Prostate gland (tissue), 2 donors: ENCODE data around the gene TRAF2. TPM values are rescaled to one million over a fixed set of nuclear protein-coding genes. Genes with fewer than 3 reads are reported as not detected.

ENCODE experiments used
- DNase-seq: peaks from one replicate; pipeline ENCODE4 v3.0.0-alpha.2; 2019; ENCODE audit warnings: low spot score
- H3K27ac ChIP-seq, 2 donors: fragments of 200-600 bp; sonication (generic); 2 replicates each; pipeline ENCODE4 v1.5.1; 2017 to 2019
- H3K27me3 ChIP-seq: fragments of 200-600 bp; sonication (generic); replicated peaks from 2 replicates; pipeline ENCODE4 v1.5.1; 2019; ENCODE audit not compliant: insufficient read depth
- H3K36me3 ChIP-seq, 2 donors: fragments of 200-600 bp; sonication (generic); 1 replicate in 1 of 2; 2 replicates in 1 of 2; pipeline versions ENCODE4 v1.5.1 to v1.8.1; 2017 to 2019
- H3K4me1 ChIP-seq: fragments of 200-600 bp; sonication (generic); replicated peaks from 2 replicates; pipeline ENCODE4 v1.5.1; 2019
- H3K4me3 ChIP-seq, 2 donors: fragments of 200-600 bp; sonication (generic); 2 replicates each; pipeline ENCODE4 v1.5.1; 2017 to 2019
- H3K9me3 ChIP-seq: fragments of 200-600 bp; sonication (generic); 2 replicates; pipeline ENCODE4 v1.5.1; 2017
- CTCF ChIP-seq, 4 experiments: fragments of 200-600 bp in 2 of 4; fragments of 450-650 bp in 2 of 4; sonication (generic) in 2 of 4; IDR thresholded peaks; 1 replicate in 3 of 4; 2 replicates in 1 of 4; pipeline ENCODE4 v1.5.1; 2016 to 2019; ENCODE audit warnings: antibody characterized with exemption in 4 of 4, mild to moderate bottlenecking in 2 of 4, moderate library complexity in 2 of 4
- POLR2A ChIP-seq: fragments of 450-650 bp; IDR thresholded peaks from one replicate; pipeline ENCODE4 v1.6.1; 2016; ENCODE audit warnings: antibody characterized with exemption, mild to moderate bottlenecking
- POLR2AphosphoS5 ChIP-seq: sonication (generic); formaldehyde crosslinking; IDR thresholded peaks from one replicate; pipeline ENCODE4 v1.6.1; 2017; ENCODE audit warnings: antibody characterized with exemption
- WGBS: methylation state at CpG from one replicate; pipeline ENCODE4 v1.1.5; 2018; 5-methylcytosine and 5-hydroxymethylcytosine counted together
- intact Hi-C: fragments of 100-400 bp; cut with DNase I; formaldehyde crosslinking; loops from one replicate; pipeline ENCODE4 v1.14.2; 2022
- microRNA-seq: library from miRNA; unstranded; fragments of <30 nt; microRNA quantifications from one replicate; pipeline ENCODE4, GENCODE V29; 2016
- small RNA-seq, 2 donors: library from RNA; depleted of rRNA; stranded (forward); fragments of <200 nt; gene quantifications; one replicate each; pipeline ENCODE3, GENCODE V24; 2016
- total RNA-seq, 2 donors: library from RNA; depleted of rRNA; stranded (reverse); fragments of >200 nt; gene quantifications; one replicate each; pipeline ENCODE4 v1.1.0, GENCODE V29; 2016

TRAF2 gene
- total RNA-seq, 2 donors from 2014 or later, result 23.6 to 24.2 TPM

- Histone ChIP-seq H3K9me3 (no peaks in the 10 kb centered on the region), H3K36me3 (no peaks in the 10 kb centered on the region), H3K27me3 (no peaks in the 10 kb centered on the region), H3K4me1 (no peaks in the 10 kb centered on the region), H3K4me3 (no peak overlapping the region), H3K27ac (no peak overlapping the region)
- no peak for DNase-seq
- intact Hi-C loops, result no loop called here
- 91% methylated on average over 28 of the region's 29 CpGs for WGBS
- TF ChIP-seq POLR2A, result no peak
- TF ChIP-seq CTCF (IDR thresholded peaks at IDR 0.05), result no peak
- TF ChIP-seq POLR2AphosphoS5, result no peak
Observed at GRCh38 chr9:136973618-136974617, 87.6 kb downstream of the TRAF2 start.

GRCh38 chr9:136974817-136975535 is 88.7 kb downstream of the TRAF2 start:
- intact Hi-C loops, result no loop called here
- Histone ChIP-seq H3K36me3 (no peaks in the 10 kb centered on the region), H3K4me1 (no peaks in the 10 kb centered on the region), H3K27ac (no peak overlapping the region), H3K27me3 (no peaks in the 10 kb centered on the region), H3K4me3 (no peak overlapping the region), H3K9me3 (no peaks in the 10 kb centered on the region)
- no peak for DNase-seq
- 83% methylated on average over 14 of the region's 15 CpGs for WGBS
- TF ChIP-seq POLR2AphosphoS5, result no peak
- no peak for TF ChIP-seq CTCF (IDR thresholded peaks at IDR 0.05)
- no peak for TF ChIP-seq POLR2A

- no peak overlapping the region for H3K4me3 ChIP-seq
- no peak for TF ChIP-seq POLR2AphosphoS5
- TF ChIP-seq POLR2A, result no peak
- TF ChIP-seq CTCF (IDR thresholded peaks at IDR 0.05), result no peak
- H3K36me3 ChIP-seq, result no peaks in the 10 kb centered on the region
- H3K9me3 ChIP-seq, result no peaks in the 10 kb centered on the region
- DNase-seq, result no peak
- H3K27ac ChIP-seq, result no peak overlapping the region
- no peaks in the 10 kb centered on the region for H3K4me1 ChIP-seq
- intact Hi-C loops, result no loop called here
- no peaks in the 10 kb centered on the region for H3K27me3 ChIP-seq
- 54% methylated on average over 13 of the region's 14 CpGs for WGBS
Observed at GRCh38 chr9:136975644-136976043, 89.3 kb downstream of the TRAF2 start.

Small RNAs within 50 kb of the gene (microRNA-seq; reads per million reads assigned to microRNA genes)
- gene MIR4479, result 0.34 reads per million

Small RNAs within 50 kb of the gene (small RNA-seq; reads per million reads assigned to genes)
- 0 to 0.10 reads per million in 2 donors for gene MIR4479

Other genes with a start within 250 kb of the TRAF2 start
- 100 to 1,000 TPM in 1 of 2 donors, 10 to 100 TPM in 1; 49.3 to 118 TPM for gene EGFL7, start 223.6 kb upstream of the TRAF2 start, total RNA-seq
- gene AGPAT2, start 199.1 kb upstream of the TRAF2 start, total RNA-seq, result 10 to 100 TPM; 44.9 to 50.0 TPM
- 10 to 100 TPM; 18.9 to 27.8 TPM for gene DIPK1B, start 173.9 kb upstream of the TRAF2 start, total RNA-seq
- 10 to 100 TPM in 1 of 2 donors, 1 to 10 TPM in 1; 3.9 to 14.8 TPM for gene LCN10, start 143.6 kb upstream of the TRAF2 start, total RNA-seq
- 10 to 100 TPM in 1 of 2 donors, 1 to 10 TPM in 1; 7.8 to 16.2 TPM for gene LCN6, start 138.0 kb upstream of the TRAF2 start, total RNA-seq
- gene LCN8, start 128.3 kb upstream of the TRAF2 start, total RNA-seq, result not detected
- under 1 TPM in 1 of 2 donors, not detected in 1; 0.40 TPM for gene LCN15, start 122.0 kb upstream of the TRAF2 start, total RNA-seq
- 100 to 1,000 TPM; 181 to 335 TPM for gene TMEM141, start 95.2 kb upstream of the TRAF2 start, total RNA-seq
- gene CCDC183, start 90.2 kb upstream of the TRAF2 start, total RNA-seq, result 10 to 100 TPM in 1 of 2 donors, 1 to 10 TPM in 1; 9.5 to 45.0 TPM
- 100 to 1,000 TPM in 1 of 2 donors, 10 to 100 TPM in 1; 76.6 to 124 TPM for gene RABL6, start 78.6 kb upstream of the TRAF2 start, total RNA-seq
- 10 to 100 TPM in 1 of 2 donors, 1 to 10 TPM in 1; 3.6 to 10.1 TPM for gene AJM1, start 44.0 kb upstream of the TRAF2 start, total RNA-seq
- 100 to 1,000 TPM; 139 to 212 TPM for gene PHPT1, start 37.1 kb upstream of the TRAF2 start, total RNA-seq
- 10 to 100 TPM in 1 of 2 donors, 1 to 10 TPM in 1; 5.2 to 17.7 TPM for gene MAMDC4, start 34.2 kb upstream of the TRAF2 start, total RNA-seq
- gene EDF1, start 20.2 kb upstream of the TRAF2 start, total RNA-seq, result 100 to 1,000 TPM; 399 to 528 TPM
- gene FBXW5, start 58.2 kb downstream of the TRAF2 start, total RNA-seq, result 100 to 1,000 TPM; 199 to 304 TPM
- gene C8G, start 58.7 kb downstream of the TRAF2 start, total RNA-seq, result not detected
- 10 to 100 TPM in 1 of 2 donors, 1 to 10 TPM in 1; 4.1 to 13.7 TPM for gene LCN12, start 65.8 kb downstream of the TRAF2 start, total RNA-seq
- gene PTGDS, start 91.0 kb downstream of the TRAF2 start, total RNA-seq, result 1,000 to 10,000 TPM in 1 of 2 donors, 10 to 100 TPM in 1; 59.4 to 5,242 TPM
- 10 to 100 TPM in 1 of 2 donors, under 1 TPM in 1; 0.41 to 22.5 TPM for gene LCNL1, start 96.5 kb downstream of the TRAF2 start, total RNA-seq
- 10 to 100 TPM; 61.6 to 71.8 TPM for gene PAXX, start 105.9 kb downstream of the TRAF2 start, total RNA-seq
- 1 to 10 TPM; 4.2 to 6.7 TPM for gene CLIC3, start 110.1 kb downstream of the TRAF2 start, total RNA-seq
- gene ABCA2, start 141.7 kb downstream of the TRAF2 start, total RNA-seq, result 10 to 100 TPM; 27.4 to 79.1 TPM
- gene FUT7, start 145.6 kb downstream of the TRAF2 start, total RNA-seq, result under 1 TPM in 1 of 2 donors, not detected in 1; 0.57 TPM
- 100 to 1,000 TPM; 384 to 427 TPM for gene NPDC1, start 159.7 kb downstream of the TRAF2 start, total RNA-seq
- gene ENTPD2, start 167.5 kb downstream of the TRAF2 start, total RNA-seq, result 10 to 100 TPM in 1 of 2 donors, 1 to 10 TPM in 1; 9.8 to 10.9 TPM
- 10 to 100 TPM in 1 of 2 donors, 1 to 10 TPM in 1; 7.2 to 17.2 TPM for gene SAPCD2, start 184.0 kb downstream of the TRAF2 start, total RNA-seq
- gene UAP1L1, start 191.0 kb downstream of the TRAF2 start, total RNA-seq, result 10 to 100 TPM in 1 of 2 donors, 1 to 10 TPM in 1; 8.2 to 19.9 TPM
- 100 to 1,000 TPM in 1 of 2 donors, 10 to 100 TPM in 1; 67.4 to 107 TPM for gene MAN1B1, start 200.5 kb downstream of the TRAF2 start, total RNA-seq
- gene DPP7, start 228.2 kb downstream of the TRAF2 start, total RNA-seq, result 100 to 1,000 TPM; 147 to 235 TPM